GM19438 (cell line): ENCODE measurements around the gene GPR153.

Experiments
- ATAC-seq: cut with Tn5 transposase; IDR thresholded peaks from one replicate; pipeline ENCODE4 v1.9.1; 2021; ENCODE audit warnings: low read depth; ENCODE audit not compliant: unreplicated experiment

GPR153 gene

GRCh38 chr1:6287431-6287886, 26.6 kb upstream of the GPR153 start:
- no peak for ATAC-seq

- ATAC-seq, result no peak
Observed at GRCh38 chr1:6287029-6287428, 26.1 kb upstream of the GPR153 start.

GRCh38 chr1:6286266-6286665, 25.4 kb upstream of the GPR153 start:
- no peak for ATAC-seq

GRCh38 chr1:6285336-6285735, 24.4 kb upstream of the GPR153 start:
- ATAC-seq, result no peak

- no peak for ATAC-seq
Observed at GRCh38 chr1:6282577-6283270, 21.8 kb upstream of the GPR153 start.

GRCh38 chr1:6281511-6282402, 20.9 kb upstream of the GPR153 start:
- ATAC-seq, result no peak

GRCh38 chr1:6280761-6281451, 20.0 kb upstream of the GPR153 start:
- ATAC-seq, result no peak

- ATAC-seq, result no peak
Observed at GRCh38 chr1:6279613-6280383, 18.9 kb upstream of the GPR153 start.

GRCh38 chr1:6279066-6279465, 18.2 kb upstream of the GPR153 start:
- ATAC-seq, result no peak

GRCh38 chr1:6278263-6278662, 17.4 kb upstream of the GPR153 start:
- no peak for ATAC-seq

- no peak for ATAC-seq
Observed at GRCh38 chr1:6276811-6277555, 16.1 kb upstream of the GPR153 start.

GRCh38 chr1:6275826-6276782, 15.2 kb upstream of the GPR153 start:
- no peak for ATAC-seq

GRCh38 chr1:6274622-6275139, 13.8 kb upstream of the GPR153 start:
- no peak for ATAC-seq

GRCh38 chr1:6274102-6274501, 13.2 kb upstream of the GPR153 start:
- no peak for ATAC-seq

- ATAC-seq, result no peak
Observed at GRCh38 chr1:6273380-6273891, 12.5 kb upstream of the GPR153 start.

GRCh38 chr1:6272868-6273267, 12.0 kb upstream of the GPR153 start:
- ATAC-seq, result no peak

GRCh38 chr1:6272452-6272851, 11.6 kb upstream of the GPR153 start:
- no peak for ATAC-seq

- ATAC-seq, result no peak
Observed at GRCh38 chr1:6271554-6271953, 10.7 kb upstream of the GPR153 start.
